HTERT RPE-1 (cell line): Measurements from ENCODE around the gene ZFHX3.

ENCODE experiments used
- in situ Hi-C: fragments of 300-500 bp; cut with MboI; formaldehyde crosslinking; loops from 4 replicates; pipeline ENCODE4 v1.14.3; 2020; ENCODE audit warnings: low sequenced_read_pairs

The ZFHX3 gene

GRCh38 chr16:72811876-72812275, 236.1 kb downstream of the ZFHX3 start:
- in situ Hi-C loops: no loop called here

GRCh38 chr16:72811188-72811720, 236.7 kb downstream of the ZFHX3 start:
- in situ Hi-C loops: no loop called here

- in situ Hi-C loops: no loop called here
Measured at GRCh38 chr16:72810480-72810879, 237.4 kb downstream of the ZFHX3 start.

DNA sequence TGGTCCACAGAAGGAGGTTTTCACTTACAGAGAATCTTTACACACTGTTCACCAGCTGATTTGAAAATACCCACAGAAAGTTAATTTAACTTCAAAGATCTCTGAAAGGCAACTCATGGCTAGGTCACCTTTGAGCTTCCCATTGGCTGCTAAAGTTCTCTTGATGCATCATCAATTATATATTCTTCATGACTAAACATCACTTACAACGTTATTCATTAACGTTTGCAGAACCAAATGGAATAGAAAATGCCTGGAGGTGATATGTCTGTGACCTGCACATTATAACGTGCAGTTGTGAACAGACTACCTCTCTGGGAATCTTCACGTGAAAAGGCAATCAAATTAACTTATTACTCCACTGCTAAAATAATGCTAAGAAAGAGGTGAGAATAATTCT, 238.5 kb downstream of the ZFHX3 start:
- in situ Hi-C loops: no loop called here

- in situ Hi-C loops: no loop called here
Measured at GRCh38 chr16:72808754-72809153, 239.2 kb downstream of the ZFHX3 start.

DNA sequence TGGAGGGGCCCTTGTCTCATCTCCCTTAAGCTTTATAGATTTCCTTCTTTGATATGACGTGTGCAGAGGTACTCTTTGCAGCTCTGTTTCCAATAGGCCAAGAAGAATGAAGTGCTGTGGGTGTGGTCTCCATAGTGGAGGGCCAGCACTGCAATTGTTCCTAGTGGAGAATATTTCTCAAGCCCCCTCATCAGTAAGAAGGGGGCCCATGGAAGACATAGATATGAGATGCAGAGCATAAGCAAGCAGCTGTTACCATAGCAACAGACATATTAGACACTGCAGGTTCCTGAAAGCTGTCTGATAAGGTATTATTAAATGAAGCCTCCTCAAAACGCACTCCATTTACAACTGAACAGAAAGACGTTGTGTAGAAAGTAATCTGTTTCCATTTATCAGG, 240.7 kb downstream of the ZFHX3 start:
- in situ Hi-C loops: no loop called here

- in situ Hi-C loops: no loop called here
Measured at GRCh38 chr16:72805486-72805885, 242.4 kb downstream of the ZFHX3 start.

- in situ Hi-C loops: no loop called here
Measured at GRCh38 chr16:72800524-72801161, 247.3 kb downstream of the ZFHX3 start.

DNA sequence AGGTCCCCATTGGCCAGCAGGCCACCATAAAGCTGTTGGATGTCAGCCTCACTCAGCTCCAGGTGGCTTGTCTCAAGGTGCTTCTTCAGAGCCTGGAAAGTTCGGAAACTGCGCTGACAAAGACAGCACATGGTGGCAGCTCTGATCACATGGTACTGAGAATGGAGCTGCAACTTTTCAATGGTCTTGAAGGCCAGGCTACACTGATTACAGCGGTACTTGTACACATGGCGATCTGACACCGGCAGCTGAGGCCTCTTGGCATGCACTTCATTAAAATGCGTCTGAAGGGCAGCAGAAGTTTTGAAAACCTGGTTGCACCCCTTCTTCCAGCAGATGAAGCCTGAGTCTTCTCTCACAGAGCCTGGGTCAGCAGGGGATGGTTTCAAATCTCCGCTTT, 249.7 kb downstream of the ZFHX3 start:
- in situ Hi-C loops: no loop called here

GRCh38 chr16:72797621-72798020, 250.3 kb downstream of the ZFHX3 start:
- in situ Hi-C loops: no loop called here

DNA sequence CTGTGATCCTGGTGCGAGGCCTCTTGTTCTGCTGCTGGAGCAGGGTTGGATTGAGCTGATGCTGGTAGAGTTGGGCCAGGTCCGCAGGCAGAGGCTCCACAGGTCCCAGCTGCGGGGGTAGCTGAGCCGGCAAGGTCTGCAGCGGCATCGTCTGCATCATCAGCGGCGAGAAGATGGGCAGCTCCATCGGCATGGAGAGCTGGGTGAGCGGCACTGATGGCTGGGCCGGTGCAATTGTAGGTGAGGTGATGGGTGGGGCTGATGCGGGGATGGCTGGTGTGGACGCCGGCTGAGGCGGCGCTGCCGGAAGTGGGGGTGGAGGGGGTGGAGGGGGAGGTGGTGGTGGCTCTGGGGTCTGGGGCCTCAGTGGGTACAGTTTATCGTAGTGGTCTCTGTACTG, 251.7 kb downstream of the ZFHX3 start:
- in situ Hi-C loops: no loop called here

DNA sequence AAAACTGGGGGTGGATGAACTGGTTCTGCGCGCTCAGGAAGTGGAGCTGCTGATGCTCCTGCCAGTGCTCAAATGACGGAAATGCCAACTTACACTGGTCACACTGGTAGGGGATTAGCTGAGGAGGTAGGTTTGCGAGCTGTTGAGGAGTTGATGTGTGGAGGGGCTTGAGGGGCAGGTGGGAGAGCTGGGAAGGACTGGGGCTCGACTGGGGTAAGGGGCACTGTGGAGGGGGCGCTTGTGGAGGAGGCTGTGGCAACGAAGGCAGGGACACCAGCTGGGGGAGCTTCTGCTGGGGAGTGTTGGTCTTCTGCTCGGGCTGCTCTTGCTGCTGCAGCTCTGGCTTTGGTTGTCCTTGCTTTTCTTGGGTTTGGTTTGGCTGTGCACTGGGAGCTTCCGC, 252.9 kb downstream of the ZFHX3 start:
- in situ Hi-C loops: no loop called here

- in situ Hi-C loops: no loop called here
Measured at GRCh38 chr16:72794319-72794718, 253.6 kb downstream of the ZFHX3 start.

- in situ Hi-C loops: no loop called here
Measured at GRCh38 chr16:72793716-72794115, 254.2 kb downstream of the ZFHX3 start.

DNA sequence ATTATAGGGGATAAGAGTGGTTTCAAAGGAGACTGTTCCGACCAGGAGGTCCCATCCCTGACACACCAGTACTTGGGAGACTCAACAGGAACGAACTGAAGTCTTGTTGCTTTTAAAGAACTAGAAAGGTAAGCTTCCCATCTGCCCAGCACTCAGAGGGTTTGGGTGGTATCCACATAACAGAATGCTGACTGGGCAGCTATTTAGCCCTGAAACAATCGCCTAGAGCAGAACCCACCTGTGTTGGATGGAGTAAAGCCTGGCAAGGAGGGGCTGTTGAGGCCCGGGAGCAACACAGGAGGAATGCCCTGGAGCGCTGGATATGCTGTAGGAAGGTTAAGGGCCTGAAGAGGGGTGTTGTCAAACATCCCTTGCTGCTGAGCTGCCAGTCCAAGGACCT, 254.9 kb downstream of the ZFHX3 start:
- in situ Hi-C loops: no loop called here

DNA sequence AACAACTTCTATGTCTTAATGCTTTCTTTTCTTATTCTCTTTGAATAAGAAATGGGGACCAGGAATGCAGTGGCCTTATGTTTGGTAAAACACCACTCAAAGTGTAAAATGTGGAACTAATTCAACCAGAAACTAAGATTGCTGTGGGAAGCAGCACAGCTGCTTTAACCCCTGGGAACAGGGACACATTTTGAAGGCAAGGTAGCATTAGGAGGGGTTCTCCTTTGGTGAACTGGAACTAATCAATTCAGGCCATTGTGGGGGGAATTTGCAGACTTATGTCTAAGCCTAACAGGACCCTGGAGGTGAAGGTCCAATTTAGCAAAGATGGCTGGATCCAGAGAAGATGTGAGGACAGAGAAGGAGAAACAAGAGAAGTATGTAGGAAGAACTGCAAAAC, 256.1 kb downstream of the ZFHX3 start:
- in situ Hi-C loops: no loop called here

- in situ Hi-C loops: no loop called here
Measured at GRCh38 chr16:72789921-72790320, 258.0 kb downstream of the ZFHX3 start.

DNA sequence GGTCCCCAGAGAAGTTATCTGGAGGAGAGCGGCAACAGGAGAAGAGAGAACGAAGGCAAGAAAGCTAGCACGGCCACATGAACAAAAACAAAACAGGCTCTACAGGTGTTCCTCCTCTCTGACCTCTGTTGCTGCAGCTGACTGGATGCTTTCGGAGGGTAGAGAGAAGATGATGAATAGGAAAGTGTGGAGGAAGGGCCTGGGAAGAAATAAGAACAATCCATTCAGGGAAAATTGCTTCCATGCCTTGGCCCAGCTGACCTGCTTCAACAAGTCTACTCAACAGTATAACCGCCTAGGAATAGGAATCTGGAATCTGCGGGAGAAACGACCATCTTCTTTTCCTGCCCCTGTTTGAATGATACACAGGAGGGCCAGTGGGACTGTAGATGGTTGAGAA, 258.5 kb downstream of the ZFHX3 start:
- in situ Hi-C loops: no loop called here

- in situ Hi-C loops: no loop called here
Measured at GRCh38 chr16:72788269-72788809, 259.6 kb downstream of the ZFHX3 start.

GRCh38 chr16:72787514-72788268, 260.2 kb downstream of the ZFHX3 start:
- in situ Hi-C loops: no loop called here

GRCh38 chr16:72787130-72787513, 260.8 kb downstream of the ZFHX3 start:
- in situ Hi-C loops: no loop called here

GRCh38 chr16:72786606-72787005, 261.3 kb downstream of the ZFHX3 start:
- in situ Hi-C loops: no loop called here
